Activated CD4-positive, alpha-beta T cell treated with anti-CD3 and anti-CD28 coated beads for 24 hours (primary cell): ENCODE measurements around the gene PAX1.

ENCODE experiments used
- DNase-seq, 2 donors: peaks; one replicate each; pipeline ENCODE4 v3.0.0-alpha.2; 2020; ENCODE audit warnings: low read depth in 2 of 2

PAX1 gene

GRCh38 chr20:21705575-21706260 is at the start of gene PAX1:
Gene PAX1 (plus strand): TSS chr20:21705664. CDS start chr20:21705713, 49 bp downstream.
- DNase-seq = no peak

- DNase-seq = no peak
These were observed 49.0 kb upstream of the PAX1 start for GRCh38 chr20:21656308-21657067.

GRCh38 chr20:21661488-21662055 is 43.9 kb upstream of the PAX1 start:
- no peak for DNase-seq

GRCh38 chr20:21663465-21663864 is 42.0 kb upstream of the PAX1 start:
- no peak for DNase-seq

- no peak for DNase-seq
These were observed 39.6 kb upstream of the PAX1 start for GRCh38 chr20:21665687-21666446.

GRCh38 chr20:21670126-21670525 is 35.3 kb upstream of the PAX1 start:
- no peak for DNase-seq

- no peak for DNase-seq
These were observed 34.5 kb upstream of the PAX1 start for GRCh38 chr20:21670981-21671380.

- no peak for DNase-seq
These were observed 28.2 kb upstream of the PAX1 start for GRCh38 chr20:21677261-21677660.

- DNase-seq = no peak
These were observed 27.7 kb upstream of the PAX1 start for GRCh38 chr20:21677781-21678180.

GRCh38 chr20:21681234-21681921 is 24.1 kb upstream of the PAX1 start:
- DNase-seq = no peak

- DNase-seq = no peak
These were observed 23.5 kb upstream of the PAX1 start for GRCh38 chr20:21681922-21682318.

GRCh38 chr20:21682521-21682954 is 22.9 kb upstream of the PAX1 start:
- DNase-seq = no peak

- no peak for DNase-seq
These were observed 20.8 kb upstream of the PAX1 start for GRCh38 chr20:21684671-21685070.

GRCh38 chr20:21685981-21686380 is 19.5 kb upstream of the PAX1 start:
- DNase-seq = no peak

GRCh38 chr20:21693322-21693721 is 12.1 kb upstream of the PAX1 start:
- no peak for DNase-seq

- DNase-seq = no peak
These were observed 6.8 kb upstream of the PAX1 start for GRCh38 chr20:21698494-21699215.

- no peak for DNase-seq
These were observed 6.3 kb upstream of the PAX1 start for GRCh38 chr20:21699216-21699508.

- no peak for DNase-seq
These were observed 4.1 kb upstream of the PAX1 start for GRCh38 chr20:21701171-21701876.

- DNase-seq = no peak
These were observed 3.4 kb upstream of the PAX1 start for GRCh38 chr20:21702016-21702415.
